RWPE2 (cell line): ENCODE data around the gene NR1I2.

Experiments
- ATAC-seq: fragments of 200-7000 bp; cut with Tn5 transposase; 3 replicates; pipeline ENCODE4 v1.9.1; 2021; ENCODE audit warnings: low read depth
- DNase-seq: peaks from one replicate; pipeline ENCODE4 v3.0.0-alpha.2; 2020; ENCODE audit warnings: low spot score
- H3K27ac ChIP-seq: fragments of 450-650 bp; 2 replicates; pipeline ENCODE4 v1.5.1; 2017; ENCODE audit warnings: mild to moderate bottlenecking; ENCODE audit not compliant: poor library complexity, severe bottlenecking
- H3K27me3 ChIP-seq: fragments of 250-450 bp; sonication (Bioruptor Pico); 2 replicates; pipeline ENCODE4 v1.5.1; 2021; ENCODE audit warnings: mild to moderate bottlenecking, moderate library complexity; ENCODE audit not compliant: insufficient read depth, poor library complexity, severe bottlenecking
- H3K36me3 ChIP-seq: fragments of 250-450 bp; sonication (Bioruptor Pico); 2 replicates; pipeline ENCODE4 v1.5.1; 2020; ENCODE audit warnings: low read depth, mild to moderate bottlenecking, moderate library complexity
- H3K4me1 ChIP-seq: fragments of 250-450 bp; sonication (Bioruptor Pico); 2 replicates; pipeline ENCODE4 v1.5.1; 2021; ENCODE audit warnings: mild to moderate bottlenecking, moderate library complexity; ENCODE audit not compliant: insufficient read depth, poor library complexity, severe bottlenecking
- H3K4me3 ChIP-seq: fragments of 250-450 bp; sonication (Bioruptor Pico); 2 replicates; pipeline ENCODE4 v1.5.1; 2021; ENCODE audit warnings: mild to moderate bottlenecking, moderate library complexity; ENCODE audit not compliant: severe bottlenecking
- H3K9me3 ChIP-seq: fragments of 250-450 bp; sonication (Bioruptor Pico); 2 replicates; pipeline ENCODE4 v1.5.1; 2021; ENCODE audit warnings: mild to moderate bottlenecking, moderate library complexity; ENCODE audit not compliant: severe bottlenecking
- TF ChIP-seq, protein P1 (sequence below): fragments of 450-650 bp; IDR thresholded peaks from one replicate; pipeline ENCODE4 v1.5.1; 2017; ENCODE audit warnings: mild to moderate bottlenecking, moderate library complexity; ENCODE audit not compliant: poor library complexity, severe bottlenecking

Gene NR1I2

GRCh38 chr3:119774444-119774843 is 7.5 kb upstream of the NR1I2 start:
- Histone ChIP-seq H3K27me3 (no peaks in the 10 kb centered on the region), H3K27ac (no peak overlapping the region), H3K9me3 (no peaks in the 10 kb centered on the region), H3K4me3 (no peak overlapping the region), H3K36me3 (no peaks in the 10 kb centered on the region), H3K4me1 (no peaks in the 10 kb centered on the region)
- DNase-seq (no peak), ATAC-seq (no peak)
- TF ChIP-seq, protein P1, sequence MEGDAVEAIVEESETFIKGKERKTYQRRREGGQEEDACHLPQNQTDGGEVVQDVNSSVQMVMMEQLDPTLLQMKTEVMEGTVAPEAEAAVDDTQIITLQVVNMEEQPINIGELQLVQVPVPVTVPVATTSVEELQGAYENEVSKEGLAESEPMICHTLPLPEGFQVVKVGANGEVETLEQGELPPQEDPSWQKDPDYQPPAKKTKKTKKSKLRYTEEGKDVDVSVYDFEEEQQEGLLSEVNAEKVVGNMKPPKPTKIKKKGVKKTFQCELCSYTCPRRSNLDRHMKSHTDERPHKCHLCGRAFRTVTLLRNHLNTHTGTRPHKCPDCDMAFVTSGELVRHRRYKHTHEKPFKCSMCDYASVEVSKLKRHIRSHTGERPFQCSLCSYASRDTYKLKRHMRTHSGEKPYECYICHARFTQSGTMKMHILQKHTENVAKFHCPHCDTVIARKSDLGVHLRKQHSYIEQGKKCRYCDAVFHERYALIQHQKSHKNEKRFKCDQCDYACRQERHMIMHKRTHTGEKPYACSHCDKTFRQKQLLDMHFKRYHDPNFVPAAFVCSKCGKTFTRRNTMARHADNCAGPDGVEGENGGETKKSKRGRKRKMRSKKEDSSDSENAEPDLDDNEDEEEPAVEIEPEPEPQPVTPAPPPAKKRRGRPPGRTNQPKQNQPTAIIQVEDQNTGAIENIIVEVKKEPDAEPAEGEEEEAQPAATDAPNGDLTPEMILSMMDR, result no peak

GRCh38 chr3:119776304-119776703 is 5.6 kb upstream of the NR1I2 start:
- H3K36me3 ChIP-seq, result no peaks in the 10 kb centered on the region
- H3K4me1 ChIP-seq, result no peaks in the 10 kb centered on the region
- no peak overlapping the region for H3K4me3 ChIP-seq
- no peaks in the 10 kb centered on the region for H3K27me3 ChIP-seq
- DNase-seq (no peak), ATAC-seq (no peak)
- H3K27ac ChIP-seq, result no peak overlapping the region
- TF ChIP-seq, protein P1, result no peak
- H3K9me3 ChIP-seq, result no peaks in the 10 kb centered on the region

GRCh38 chr3:119778176-119778575 is 3.7 kb upstream of the NR1I2 start:
- no peak for DNase-seq

GRCh38 chr3:119778811-119779210 is 3.1 kb upstream of the NR1I2 start:
- Histone ChIP-seq H3K27me3 (no peaks in the 10 kb centered on the region), H3K36me3 (no peaks in the 10 kb centered on the region), H3K4me1 (no peaks in the 10 kb centered on the region), H3K9me3 (no peaks in the 10 kb centered on the region), H3K4me3 (no peak overlapping the region), H3K27ac (no peak overlapping the region)
- DNase-seq, result no peak
- TF ChIP-seq, protein P1, result no peak
- no peak for ATAC-seq

More at GRCh38 chr3:119778176-119778575, 3.7 kb upstream of the NR1I2 start:
- Histone ChIP-seq H3K27me3 (no peaks in the 10 kb centered on the region), H3K27ac (no peak overlapping the region), H3K4me3 (no peak overlapping the region), H3K4me1 (no peaks in the 10 kb centered on the region), H3K9me3 (no peaks in the 10 kb centered on the region), H3K36me3 (no peaks in the 10 kb centered on the region)
- TF ChIP-seq, protein P1, result no peak
- no peak for ATAC-seq

DNA sequence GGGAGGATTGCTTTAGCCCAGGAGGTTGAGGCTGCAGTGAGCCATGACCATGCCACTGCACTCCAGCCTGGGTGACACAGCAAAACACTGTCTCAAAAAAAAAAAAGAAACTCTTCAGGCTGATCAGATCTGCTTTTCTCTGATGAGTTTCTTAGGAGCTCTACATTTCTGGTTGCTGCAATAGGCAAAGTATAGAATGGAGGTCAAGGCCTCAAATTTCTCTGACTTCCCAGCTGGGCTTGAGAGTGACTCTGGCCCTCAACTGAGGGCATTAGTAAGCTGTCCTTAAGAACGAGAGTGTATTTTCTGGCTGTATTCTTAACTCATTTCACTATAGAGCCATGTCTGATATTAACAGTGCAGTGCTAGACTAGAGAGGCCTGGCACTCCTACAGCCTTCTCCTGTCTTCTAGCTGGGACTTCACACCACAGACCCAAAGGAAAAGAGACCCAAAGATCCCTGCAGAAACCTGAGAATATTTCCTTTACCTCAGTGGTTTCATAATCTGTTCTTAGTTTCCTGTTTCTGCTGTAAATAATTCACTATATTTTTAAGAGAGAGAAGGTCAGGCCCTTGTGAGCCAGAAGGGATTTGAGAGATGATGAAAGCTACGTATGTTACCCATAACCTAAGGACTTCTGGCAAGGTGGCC is 2.0 kb upstream of the NR1I2 start:
- Histone ChIP-seq H3K36me3 (no peaks in the 10 kb centered on the region), H3K27me3 (no peaks in the 10 kb centered on the region), H3K4me3 (no peak overlapping the region), H3K27ac (no peak overlapping the region), H3K9me3 (no peaks in the 10 kb centered on the region), H3K4me1 (no peaks in the 10 kb centered on the region)
- no peak for DNase-seq
- TF ChIP-seq, protein P1, result no peak
- ATAC-seq, result no peak
